HepG2 (cell line): ENCODE measurements around the gene CFAP54. TPM values are rescaled to one million over a fixed set of nuclear protein-coding genes. Genes with fewer than 3 reads are reported as not detected.

Source experiments
- AHR ChIP-seq: IDR thresholded peaks from 2 replicates; pipeline ENCODE4 v1.6.1; 2018; ENCODE audit warnings: missing genetic modification reagents, missing compliant biosample characterization
- DNMT3B ChIP-seq: conservative IDR thresholded peaks from 2 replicates; pipeline ENCODE4 v1.6.1; 2016; ENCODE audit warnings: missing biosample characterization, control low read depth
- FIP1L1 ChIP-seq: fragments of 200-400 bp; formaldehyde crosslinking; IDR thresholded peaks from 2 replicates; pipeline ENCODE4 v1.6.1; 2018; ENCODE audit warnings: low read depth, mild to moderate bottlenecking, low read length, moderate library complexity, borderline replicate concordance; ENCODE audit not compliant: insufficient read depth
- FOXK1 ChIP-seq: sonication (generic); formaldehyde crosslinking; IDR thresholded peaks from 2 replicates; pipeline ENCODE4 v1.4.0; 2020; ENCODE audit warnings: low read depth, missing genetic modification reagents, borderline replicate concordance
- GLMP ChIP-seq: sonication (generic); formaldehyde crosslinking; IDR thresholded peaks from 2 replicates; pipeline ENCODE4 v1.9.0; 2021; ENCODE audit warnings: missing genetic modification reagents, mild to moderate bottlenecking, borderline replicate concordance
- HNF4A ChIP-seq: sonication (generic); formaldehyde crosslinking; IDR thresholded peaks from 2 replicates; pipeline ENCODE4 v1.4.0; 2020; ENCODE audit warnings: missing genetic modification reagents
- KDM5A ChIP-seq: fragments of 200-600 bp; sonication (generic); IDR thresholded peaks from 2 replicates; pipeline ENCODE4 v1.7.0; 2018; ENCODE audit warnings: antibody characterized with exemption, mild to moderate bottlenecking, low read length, borderline replicate concordance
- MIER2 ChIP-seq: IDR thresholded peaks from 2 replicates; pipeline ENCODE4 v1.6.1; 2016; ENCODE audit warnings: missing biosample characterization, missing genetic modification reagents
- NAIF1 ChIP-seq: sonication (generic); formaldehyde crosslinking; IDR thresholded peaks from 2 replicates; pipeline ENCODE4 v1.5.0; 2020; ENCODE audit warnings: mild to moderate bottlenecking, missing genetic modification reagents, borderline replicate concordance
- NR2F2 ChIP-seq: IDR thresholded peaks from 2 replicates; pipeline ENCODE4 v1.6.1; 2012; ENCODE audit warnings: low read depth, inconsistent platforms, borderline replicate concordance
- RCOR2 ChIP-seq: IDR thresholded peaks from 2 replicates; pipeline ENCODE4 v1.6.1; 2016; ENCODE audit warnings: missing biosample characterization, missing genetic modification reagents
- SNAPC4 ChIP-seq: sonication (generic); formaldehyde crosslinking; IDR thresholded peaks from 2 replicates; pipeline ENCODE4 v1.4.0; 2020; ENCODE audit warnings: mild to moderate bottlenecking, missing genetic modification reagents
- U2AF2 ChIP-seq: fragments of 200-400 bp; formaldehyde crosslinking; IDR thresholded peaks from 2 replicates; pipeline ENCODE4 v1.6.1; 2017; ENCODE audit warnings: low read depth, mild to moderate bottlenecking, low read length
- USF2 ChIP-seq, 2 experiments: sonication (generic) in 1 of 2; formaldehyde crosslinking in 1 of 2; IDR thresholded peaks; 2 replicates each; pipeline versions ENCODE4 v1.5.1 to v1.6.1; 2011 to 2020; ENCODE audit warnings: borderline replicate concordance in 1 of 2, low read depth in 1 of 2, low read length in 1 of 2, mild to moderate bottlenecking in 1 of 2, missing genetic modification reagents in 1 of 2, moderate library complexity in 1 of 2
- ZBTB21 ChIP-seq: sonication (generic); formaldehyde crosslinking; IDR thresholded peaks from 2 replicates; pipeline ENCODE4 v1.4.0; 2020; ENCODE audit warnings: missing genetic modification reagents
- ZFP36L1 ChIP-seq: sonication (generic); formaldehyde crosslinking; IDR thresholded peaks from 2 replicates; pipeline ENCODE4 v1.8.0; 2022; ENCODE audit warnings: mild to moderate bottlenecking, missing genetic modification reagents, moderate library complexity
- ZFY ChIP-seq: sonication (generic); formaldehyde crosslinking; IDR thresholded peaks from 2 replicates; pipeline ENCODE4 v1.4.0; 2020; ENCODE audit warnings: missing genetic modification reagents
- ZNF224 ChIP-seq: sonication (generic); formaldehyde crosslinking; IDR thresholded peaks from 2 replicates; pipeline ENCODE4 v1.5.0; 2020; ENCODE audit warnings: mild to moderate bottlenecking, missing genetic modification reagents
- ZNF256 ChIP-seq: sonication (generic); formaldehyde crosslinking; conservative IDR thresholded peaks from 2 replicates; pipeline ENCODE4 v1.4.0; 2020; ENCODE audit warnings: missing genetic modification reagents
- ZNF460 ChIP-seq: sonication (generic); formaldehyde crosslinking; IDR thresholded peaks from 2 replicates; pipeline ENCODE4 v1.5.1; 2020; ENCODE audit warnings: missing genetic modification reagents, mild to moderate bottlenecking, borderline replicate concordance
- ZNF569 ChIP-seq: sonication (generic); formaldehyde crosslinking; IDR thresholded peaks from 2 replicates; pipeline ENCODE4 v1.5.0; 2020; ENCODE audit warnings: mild to moderate bottlenecking, missing genetic modification reagents, moderate library complexity, borderline replicate concordance
- ZNF782 ChIP-seq: sonication (generic); formaldehyde crosslinking; IDR thresholded peaks from 2 replicates; pipeline ENCODE4 v1.4.0; 2020; ENCODE audit warnings: missing genetic modification reagents, mild to moderate bottlenecking, borderline replicate concordance
- polyA plus RNA-seq, 8 experiments: library from polyadenylated mRNA; depleted of rRNA in 3 of 8; stranded (reverse) in 7 of 8; unstranded in 1 of 8; fragments of >200 nt; fragmentation: Illumina TruSeq in 4 of 8; extraction: Trizol in 4 of 8; gene quantifications; 2 replicates each; pipeline versions ENCODE4 v1.2.1 to v1.2.3, GENCODE V29; 2011 to 2016; ENCODE audit warnings: low read depth in 4 of 8, missing spikeins in 1 of 8, mixed read lengths in 1 of 8; ENCODE audit not compliant: insufficient read depth in 1 of 8
- total RNA-seq, 5 experiments: library from RNA; depleted of rRNA; stranded (reverse); fragments of >200 nt; fragmentation: Illumina TruSeq; extraction: Trizol; gene quantifications; 2 replicates each; pipeline ENCODE4 v1.2.3, GENCODE V29; 2016; ENCODE audit warnings: low read depth in 1 of 5

Gene CFAP54
- total and polyA plus RNA-seq, 2 of the 13 experiments (the other 11 are each of a cell fraction or from before 2014, with no cell fraction given) = not detected

- TF ChIP-seq ZNF224 (CRISPR knock-in tag) (no peak), NR2F2 (no peak), ZFP36L1 (CRISPR knock-in tag) (no peak), RCOR2 (CRISPR knock-in tag) (peak; percentile 92), KDM5A (no peak), GLMP (no peak), ZNF460 (CRISPR knock-in tag) (no peak), AHR (CRISPR knock-in tag) (0 out of 2 replicates have a peak, but pooled peaks have one; percentile 49), ZBTB21 (CRISPR knock-in tag) (no peak), HNF4A (CRISPR knock-in tag) (no peak), MIER2 (no peak), SNAPC4 (CRISPR knock-in tag) (no peak), FIP1L1 (no peak), FOXK1 (CRISPR knock-in tag) (peak; percentile 75; the same call in 1 of the 2 replicates), NAIF1 (no peak), ZNF256 (CRISPR knock-in tag) (no peak), ZNF782 (CRISPR knock-in tag) (no peak), U2AF2 (peak; percentile 93), ZNF569 (no peak), DNMT3B (CRISPR knock-in tag) (no peak), ZFY (CRISPR knock-in tag) (0 out of 2 replicates have a peak, but pooled peaks have one; percentile 33), USF2 (IDR thresholded peaks at IDR 0.05; ENCODE audit: low read depth, low read length) (no peak), USF2 (CRISPR knock-in tag; IDR thresholded peaks at IDR 0.05; ENCODE audit: borderline replicate concordance) (no peak)
These were observed at the start of gene CFAP54 (continued) for GRCh38 chr12:96489392-96490056.
